ENCODE data around the gene ALOX15. TPM values are rescaled to one million over a fixed set of nuclear protein-coding genes. Genes with fewer than 3 reads are reported as not detected.

The ALOX15 gene
- total and polyA plus RNA-seq, 3 experiments from 2014 or later = not detected

- POLR2A ChIA-PET = no interaction called here
These were observed 19.1 kb downstream of the ALOX15 start for GRCh38 chr17:4622375-4622774.

GRCh38 chr17:4620531-4621101 lies 20.9 kb downstream of the ALOX15 start:
- H3K36me3 Mint-ChIP-seq = peaks cover 0 to 4% (median 0%) of the 10 kb centered on the region in 3 donors
- ChIA-PET POLR2A (interaction anchor here (0.8 kb wide), 1 partner anchor 171 kb away, joined by 6 read pairs; no protein-coding TSS in a partner anchor), CTCF (no interaction called here)
- no peak overlapping the region for H3K4me3 Mint-ChIP-seq
- Histone ChIP-seq H3K27me3 (ENCODE audit: insufficient read depth, low read length, poor library complexity, severe bottlenecking) (no peaks in the 10 kb centered on the region), H3K36me3 (ENCODE audit: insufficient read depth, low read length) (no peaks in the 10 kb centered on the region), H3K4me1 (ENCODE audit: insufficient read depth, low read length) (no peaks in the 10 kb centered on the region), H3K4me3 (ENCODE audit: low read length) (no peak overlapping the region), H3K27ac (ENCODE audit: low read depth, low read length) (no peak overlapping the region), H3K9me3 (ENCODE audit: low read length) (no peaks in the 10 kb centered on the region)
- no peaks in the 10 kb centered on the region for H3K4me1 Mint-ChIP-seq
- no peak for DNase-seq
- peaks cover 15 to 19% of the 10 kb centered on the region in 2 donors for H3K27me3 Mint-ChIP-seq
- peaks cover 0 to 2% (median 0%) of the 10 kb centered on the region in 5 donors for H3K9me3 Mint-ChIP-seq
- H3K27ac Mint-ChIP-seq = no peak overlapping the region

More at GRCh38 chr17:4622375-4622774, 19.1 kb downstream of the ALOX15 start:
- no peaks in the 10 kb centered on the region for H3K36me3 ChIP-seq (ENCODE audit: insufficient read depth, low read length)
- no peak overlapping the region for H3K4me3 Mint-ChIP-seq
- H3K4me1 Mint-ChIP-seq = no peaks in the 10 kb centered on the region
- H3K27me3 Mint-ChIP-seq = peaks cover 11 to 15% of the 10 kb centered on the region in 2 donors
- H3K27me3 ChIP-seq (ENCODE audit: insufficient read depth, low read length, poor library complexity, severe bottlenecking) = no peaks in the 10 kb centered on the region
- H3K9me3 Mint-ChIP-seq = peaks cover 0 to 2% (median 0%) of the 10 kb centered on the region in 5 donors
- peaks cover 0 to 3% (median 0%) of the 10 kb centered on the region in 3 donors for H3K36me3 Mint-ChIP-seq
- no peak overlapping the region for H3K27ac Mint-ChIP-seq
- CTCF ChIA-PET = interaction anchor here (0.6 to 1.2 kb wide), 3 partner anchors 55 to 382 kb away, joined by 3 to 5 read pairs (median 3); no protein-coding TSS in a partner anchor
- H3K4me1 ChIP-seq (ENCODE audit: insufficient read depth, low read length) = no peaks in the 10 kb centered on the region
- no peaks in the 10 kb centered on the region for H3K9me3 ChIP-seq (ENCODE audit: low read length)
- H3K4me3 ChIP-seq (ENCODE audit: low read length) = no peak overlapping the region
- no peak for DNase-seq
- no peak overlapping the region for H3K27ac ChIP-seq (ENCODE audit: low read depth, low read length)

- H3K27ac ChIP-seq (ENCODE audit: low read depth, low read length) = no peak overlapping the region
- no peaks in the 10 kb centered on the region for H3K4me1 ChIP-seq (ENCODE audit: insufficient read depth, low read length)
- H3K4me3 ChIP-seq (ENCODE audit: low read length) = no peak overlapping the region
- Mint-ChIP-seq H3K9me3 (peaks cover 0 to 2% (median 0%) of the 10 kb centered on the region in 5 donors), H3K27me3 (peaks cover 9 to 19% of the 10 kb centered on the region in 2 donors), H3K4me3 (no peak overlapping the region), H3K27ac (no peak overlapping the region), H3K36me3 (peaks cover 0 to 2% (median 0%) of the 10 kb centered on the region in 3 donors), H3K4me1 (no peaks in the 10 kb centered on the region)
- H3K36me3 ChIP-seq (ENCODE audit: insufficient read depth, low read length) = no peaks in the 10 kb centered on the region
- H3K9me3 ChIP-seq (ENCODE audit: low read length) = no peaks in the 10 kb centered on the region
- no peaks in the 10 kb centered on the region for H3K27me3 ChIP-seq (ENCODE audit: insufficient read depth, low read length, poor library complexity, severe bottlenecking)
- ChIA-PET CTCF (no interaction called here), POLR2A (no interaction called here)
- DNase-seq = no peak
These were observed 23.7 kb downstream of the ALOX15 start for GRCh38 chr17:4617590-4618351.

DNA sequence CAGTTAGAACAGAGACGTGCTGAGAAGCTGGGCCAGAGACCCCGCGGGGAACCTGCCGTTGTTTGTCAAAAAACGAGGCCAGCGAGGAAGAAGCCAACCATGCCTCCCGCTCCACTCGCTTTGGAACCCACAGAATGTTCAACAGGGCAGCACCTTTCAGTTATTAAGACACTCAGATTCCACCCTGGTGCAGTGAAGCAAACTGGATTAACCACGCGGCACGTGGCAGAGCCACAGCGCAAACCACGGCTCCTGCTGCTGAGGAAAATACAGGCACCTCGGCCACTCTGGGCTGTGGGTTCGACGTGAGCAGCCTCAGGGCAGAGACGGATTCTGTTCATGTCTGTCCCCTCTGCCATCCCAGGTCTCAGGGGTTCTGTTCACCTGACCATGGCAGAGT lies 24.4 kb downstream of the ALOX15 start:
- Histone ChIP-seq H3K27me3 (ENCODE audit: insufficient read depth, low read length, poor library complexity, severe bottlenecking) (no peaks in the 10 kb centered on the region), H3K36me3 (ENCODE audit: insufficient read depth, low read length) (no peaks in the 10 kb centered on the region), H3K4me3 (ENCODE audit: low read length) (no peak overlapping the region), H3K4me1 (ENCODE audit: insufficient read depth, low read length) (no peaks in the 10 kb centered on the region), H3K9me3 (ENCODE audit: low read length) (no peaks in the 10 kb centered on the region), H3K27ac (ENCODE audit: low read depth, low read length) (no peak overlapping the region)
- no peak overlapping the region for H3K4me3 Mint-ChIP-seq
- POLR2A ChIA-PET = no interaction called here
- CTCF ChIA-PET = no interaction called here
- no peak for DNase-seq
- H3K27me3 Mint-ChIP-seq = peaks cover 9 to 21% of the 10 kb centered on the region in 2 donors
- peaks cover 0 to 2% (median 0%) of the 10 kb centered on the region in 5 donors for H3K9me3 Mint-ChIP-seq
- no peak overlapping the region for H3K27ac Mint-ChIP-seq
- peaks cover 0 to 2% (median 0%) of the 10 kb centered on the region in 3 donors for H3K36me3 Mint-ChIP-seq
- H3K4me1 Mint-ChIP-seq = no peaks in the 10 kb centered on the region

GRCh38 chr17:4616476-4616875 lies 25.0 kb downstream of the ALOX15 start:
- no peak for DNase-seq
- H3K4me3 Mint-ChIP-seq = no peak overlapping the region
- no peak overlapping the region for H3K27ac Mint-ChIP-seq
- ChIA-PET POLR2A (no interaction called here), CTCF (no interaction called here)
- Histone ChIP-seq H3K27ac (ENCODE audit: low read depth, low read length) (no peak overlapping the region), H3K36me3 (ENCODE audit: insufficient read depth, low read length) (no peaks in the 10 kb centered on the region), H3K9me3 (ENCODE audit: low read length) (no peaks in the 10 kb centered on the region), H3K27me3 (ENCODE audit: insufficient read depth, low read length, poor library complexity, severe bottlenecking) (no peaks in the 10 kb centered on the region), H3K4me1 (ENCODE audit: insufficient read depth, low read length) (no peaks in the 10 kb centered on the region), H3K4me3 (ENCODE audit: low read length) (no peak overlapping the region)
- H3K9me3 Mint-ChIP-seq = peaks cover 0 to 2% (median 0%) of the 10 kb centered on the region in 5 donors
- H3K36me3 Mint-ChIP-seq = peaks cover 0 to 2% (median 0%) of the 10 kb centered on the region in 3 donors
- no peaks in the 10 kb centered on the region for H3K4me1 Mint-ChIP-seq
- H3K27me3 Mint-ChIP-seq = peaks cover 9 to 21% of the 10 kb centered on the region in 2 donors

DNA sequence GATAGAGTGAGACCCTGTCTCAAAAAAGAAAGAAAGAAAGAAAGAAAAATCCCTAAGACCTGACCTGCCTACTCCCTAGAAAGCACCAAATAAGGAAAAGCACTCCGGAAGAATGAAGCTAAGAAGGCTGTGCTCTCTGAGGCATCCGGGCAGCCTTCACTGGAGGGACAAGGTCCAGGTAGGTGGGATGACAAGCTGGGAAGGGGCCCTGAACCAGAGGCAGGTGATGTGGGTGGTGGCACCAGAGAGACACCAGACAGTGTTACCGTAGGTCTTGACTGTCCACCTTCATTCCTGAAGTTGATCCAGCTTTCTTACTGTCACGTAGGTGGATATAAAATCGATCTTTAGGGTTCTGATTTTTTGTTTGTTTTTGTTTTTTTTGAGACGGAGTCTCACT lies 30.8 kb downstream of the ALOX15 start:
- ChIA-PET POLR2A (no interaction called here), CTCF (interaction anchor here (1.2 kb wide), 1 partner anchor 43 kb away, joined by 3 read pairs; no protein-coding TSS in a partner anchor)
- H3K9me3 ChIP-seq (ENCODE audit: low read length) = no peaks in the 10 kb centered on the region
- no peak for DNase-seq
- Mint-ChIP-seq H3K36me3 (peaks cover 0 to 1% (median 0%) of the 10 kb centered on the region in 3 donors), H3K4me3 (no peak overlapping the region), H3K27ac (no peak overlapping the region), H3K27me3 (peaks cover 7 to 33% of the 10 kb centered on the region in 2 donors), H3K9me3 (no peaks in the 10 kb centered on the region), H3K4me1 (no peaks in the 10 kb centered on the region)
- no peaks in the 10 kb centered on the region for H3K4me1 ChIP-seq (ENCODE audit: insufficient read depth, low read length)
- H3K27ac ChIP-seq (ENCODE audit: low read depth, low read length) = no peak overlapping the region
- H3K4me3 ChIP-seq (ENCODE audit: low read length) = no peak overlapping the region
- no peaks in the 10 kb centered on the region for H3K27me3 ChIP-seq (ENCODE audit: insufficient read depth, low read length, poor library complexity, severe bottlenecking)
- H3K36me3 ChIP-seq (ENCODE audit: insufficient read depth, low read length) = no peaks in the 10 kb centered on the region

DNA sequence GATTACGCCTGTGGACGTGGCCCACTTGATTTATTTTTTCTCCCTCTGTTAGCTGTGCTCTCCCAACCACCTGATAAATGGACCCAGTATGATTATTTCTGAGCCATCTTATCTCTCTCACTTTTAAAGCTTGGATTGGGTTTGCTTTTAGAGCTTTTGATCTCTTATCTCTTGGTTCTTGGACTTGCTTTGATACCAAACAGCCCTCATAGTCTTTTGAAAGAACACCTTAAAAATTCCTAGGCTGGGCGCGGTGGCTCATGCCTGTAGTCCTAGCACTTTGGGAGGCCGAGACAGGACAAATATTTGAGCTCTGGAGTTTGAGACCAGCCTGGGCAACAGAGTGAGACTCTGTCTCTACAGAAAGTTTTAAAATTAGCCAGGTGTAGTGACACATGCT lies 31.3 kb downstream of the ALOX15 start:
- Histone ChIP-seq H3K4me1 (ENCODE audit: insufficient read depth, low read length) (no peaks in the 10 kb centered on the region), H3K27ac (ENCODE audit: low read depth, low read length) (no peak overlapping the region), H3K4me3 (ENCODE audit: low read length) (no peak overlapping the region), H3K36me3 (ENCODE audit: insufficient read depth, low read length) (no peaks in the 10 kb centered on the region), H3K27me3 (ENCODE audit: insufficient read depth, low read length, poor library complexity, severe bottlenecking) (no peaks in the 10 kb centered on the region), H3K9me3 (ENCODE audit: low read length) (no peaks in the 10 kb centered on the region)
- H3K36me3 Mint-ChIP-seq = no peaks in the 10 kb centered on the region
- peaks cover 6 to 33% of the 10 kb centered on the region in 2 donors for H3K27me3 Mint-ChIP-seq
- no peaks in the 10 kb centered on the region for H3K4me1 Mint-ChIP-seq
- H3K9me3 Mint-ChIP-seq = no peaks in the 10 kb centered on the region
- ChIA-PET CTCF (interaction anchor here (1.2 kb wide), 1 partner anchor 43 kb away, joined by 3 read pairs; no protein-coding TSS in a partner anchor), POLR2A (no interaction called here)
- no peak for DNase-seq
- no peak overlapping the region for H3K4me3 Mint-ChIP-seq
- H3K27ac Mint-ChIP-seq = no peak overlapping the region

GRCh38 chr17:4609761-4610160 lies 31.7 kb downstream of the ALOX15 start:
- no peak overlapping the region for H3K4me3 Mint-ChIP-seq
- H3K27me3 Mint-ChIP-seq = peaks cover 6 to 33% of the 10 kb centered on the region in 2 donors
- no peaks in the 10 kb centered on the region for H3K9me3 ChIP-seq (ENCODE audit: low read length)
- H3K36me3 ChIP-seq (ENCODE audit: insufficient read depth, low read length) = no peaks in the 10 kb centered on the region
- no peaks in the 10 kb centered on the region for H3K4me1 Mint-ChIP-seq
- no peak for DNase-seq
- no peaks in the 10 kb centered on the region for H3K36me3 Mint-ChIP-seq
- no peak overlapping the region for H3K27ac ChIP-seq (ENCODE audit: low read depth, low read length)
- H3K4me3 ChIP-seq (ENCODE audit: low read length) = no peak overlapping the region
- H3K27ac Mint-ChIP-seq = no peak overlapping the region
- H3K4me1 ChIP-seq (ENCODE audit: insufficient read depth, low read length) = no peaks in the 10 kb centered on the region
- POLR2A ChIA-PET = no interaction called here
- H3K27me3 ChIP-seq (ENCODE audit: insufficient read depth, low read length, poor library complexity, severe bottlenecking) = no peaks in the 10 kb centered on the region
- no peaks in the 10 kb centered on the region for H3K9me3 Mint-ChIP-seq
- CTCF ChIA-PET = interaction anchor here (1.2 kb wide), 1 partner anchor 42 kb away, joined by 3 read pairs; no protein-coding TSS in a partner anchor
